ENCODE data around the gene TRIM2.
A peak's percentile ranks its signal among the peaks of the same experiment; 100 is the strongest.

The TRIM2 gene

DNA sequence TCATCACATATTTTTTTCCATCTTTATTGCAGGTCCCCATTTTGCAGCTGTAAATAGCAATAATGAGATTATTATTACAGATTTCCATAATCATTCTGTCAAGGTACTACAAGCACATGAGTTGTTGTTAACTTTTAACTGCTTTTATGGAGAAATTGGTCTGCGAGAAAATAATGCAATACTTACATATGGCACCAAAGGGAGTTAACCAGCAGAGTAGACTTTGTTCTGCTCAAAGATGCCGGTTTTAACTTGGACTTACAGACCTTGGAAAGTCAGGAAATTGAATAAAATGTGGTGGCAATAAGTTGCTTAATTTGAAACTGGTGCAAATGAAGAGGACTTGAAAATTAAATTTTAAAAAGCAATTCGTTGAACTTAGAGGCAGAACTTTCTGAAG is 119.8 kb downstream of the TRIM2 start:
- Histone ChIP-seq H2BK12ac (ENCODE audit: low read length) (no peak overlapping the region), H3K4me2 (ENCODE audit: insufficient read depth, low read length, poor library complexity, severe bottlenecking) (no peak overlapping the region), H4K8ac (ENCODE audit: low read depth, low read length) (no peak overlapping the region), H3K14ac (ENCODE audit: low read length) (no peak overlapping the region), H3K9ac (ENCODE audit: low read depth, low read length, poor library complexity) (no peak overlapping the region), H3K4me1 (ENCODE audit: control insufficient read depth in 2 of 2, insufficient read depth in 1 of 2, low read depth in 1 of 2, low read length in 2 of 2) (no peaks in the 10 kb centered on the region), H3K79me1 (ENCODE audit: low read depth, low read length) (no peaks in the 10 kb centered on the region), H2BK120ac (ENCODE audit: low read depth, low read length) (no peak overlapping the region), H2BK5ac (ENCODE audit: low read length) (no peak overlapping the region), H3K27ac (replicated peaks; ENCODE audit: low read length) (no peak overlapping the region), H4K91ac (ENCODE audit: low read depth, low read length, poor library complexity) (no peak overlapping the region), H2BK15ac (ENCODE audit: low read length) (no peak overlapping the region), H2AFZ (ENCODE audit: low read length) (no peak overlapping the region), H2AK5ac (ENCODE audit: low read depth, low read length) (no peak overlapping the region), H3K23ac (ENCODE audit: low read depth, low read length, poor library complexity) (no peak overlapping the region), H3K36me3 (replicated peaks in 1 of 2; ENCODE audit: control insufficient read depth in 2 of 2, insufficient read depth in 2 of 2, low read length in 2 of 2) (peaks cover 3 to 99% of the 10 kb centered on the region in 2 donors), H3K4me3 (ENCODE audit: low read length in 2 of 2) (no peak overlapping the region), H3K27me3 (ENCODE audit: control insufficient read depth in 3 of 3, insufficient read depth in 3 of 3, low read depth in 1 of 3, low read length in 3 of 3) (no peaks in the 10 kb centered on the region), H3K4ac (ENCODE audit: low read length) (no peak overlapping the region), H3K9me3 (replicated peaks in 1 of 2; ENCODE audit: control insufficient read depth in 2 of 2, insufficient read depth in 1 of 2, low read depth in 1 of 2, low read length in 2 of 2) (no peaks in the 10 kb centered on the region), H3K18ac (ENCODE audit: low read length) (no peak overlapping the region)
- no CpG with 5 or more reads among the region's 3 CpGs for WGBS, 2 donors (ENCODE audit: extremely low coverage in 2 of 2, insufficient read length in 2 of 2, insufficient replicate concordance in 1 of 2)
- no peak for DNase-seq (ENCODE audit: low spot score)

DNA sequence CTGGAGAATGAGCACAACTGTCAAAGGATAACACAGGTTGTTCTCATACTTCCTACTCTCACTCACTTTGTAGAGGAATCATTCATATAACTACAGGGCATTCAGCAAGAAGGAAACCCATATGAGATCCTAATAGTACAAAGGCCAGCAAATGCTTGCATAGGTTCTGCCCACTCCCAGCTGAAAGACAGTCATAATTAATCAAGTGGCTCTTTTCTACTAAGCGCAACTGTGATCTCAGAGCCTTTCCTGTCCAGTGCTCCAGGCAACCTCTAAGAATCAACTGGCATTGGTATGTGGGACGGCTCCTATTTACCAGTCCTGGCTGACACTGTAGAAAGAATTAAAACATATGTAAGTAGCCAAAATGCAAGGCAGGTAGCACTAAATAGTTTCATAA is 121.3 kb downstream of the TRIM2 start:
- Histone ChIP-seq H2AFZ (ENCODE audit: low read length) (no peak overlapping the region), H3K27ac (replicated peaks; ENCODE audit: low read length) (no peak overlapping the region), H3K23ac (ENCODE audit: low read depth, low read length, poor library complexity) (no peak overlapping the region), H4K91ac (ENCODE audit: low read depth, low read length, poor library complexity) (no peak overlapping the region), H2BK5ac (ENCODE audit: low read length) (no peak overlapping the region), H3K4me1 (ENCODE audit: control insufficient read depth in 2 of 2, insufficient read depth in 1 of 2, low read depth in 1 of 2, low read length in 2 of 2) (no peaks in the 10 kb centered on the region), H2BK120ac (ENCODE audit: low read depth, low read length) (no peak overlapping the region), H3K9me3 (replicated peaks in 1 of 2; ENCODE audit: control insufficient read depth in 2 of 2, insufficient read depth in 1 of 2, low read depth in 1 of 2, low read length in 2 of 2) (no peaks in the 10 kb centered on the region), H3K4me2 (ENCODE audit: insufficient read depth, low read length, poor library complexity, severe bottlenecking) (no peak overlapping the region), H3K4me3 (ENCODE audit: low read length in 2 of 2) (no peak overlapping the region), H3K18ac (ENCODE audit: low read length) (no peak overlapping the region), H3K27me3 (ENCODE audit: control insufficient read depth in 3 of 3, insufficient read depth in 3 of 3, low read depth in 1 of 3, low read length in 3 of 3) (no peaks in the 10 kb centered on the region), H3K9ac (ENCODE audit: low read depth, low read length, poor library complexity) (no peak overlapping the region), H3K79me1 (ENCODE audit: low read depth, low read length) (no peaks in the 10 kb centered on the region), H3K4ac (ENCODE audit: low read length) (no peak overlapping the region), H2BK12ac (ENCODE audit: low read length) (no peak overlapping the region), H2AK5ac (ENCODE audit: low read depth, low read length) (no peak overlapping the region), H4K8ac (ENCODE audit: low read depth, low read length) (no peak overlapping the region), H3K36me3 (replicated peaks in 1 of 2; ENCODE audit: control insufficient read depth in 2 of 2, insufficient read depth in 2 of 2, low read length in 2 of 2) (peaks cover 3 to 100% of the 10 kb centered on the region in 2 donors), H2BK15ac (ENCODE audit: low read length) (no peak overlapping the region), H3K14ac (ENCODE audit: low read length) (no peak overlapping the region)
- no CpG with 5 or more reads among the region's 2 CpGs for WGBS, 2 donors (ENCODE audit: extremely low coverage in 2 of 2, insufficient read length in 2 of 2, insufficient replicate concordance in 1 of 2)
- no peak for DNase-seq (ENCODE audit: low spot score)

DNA sequence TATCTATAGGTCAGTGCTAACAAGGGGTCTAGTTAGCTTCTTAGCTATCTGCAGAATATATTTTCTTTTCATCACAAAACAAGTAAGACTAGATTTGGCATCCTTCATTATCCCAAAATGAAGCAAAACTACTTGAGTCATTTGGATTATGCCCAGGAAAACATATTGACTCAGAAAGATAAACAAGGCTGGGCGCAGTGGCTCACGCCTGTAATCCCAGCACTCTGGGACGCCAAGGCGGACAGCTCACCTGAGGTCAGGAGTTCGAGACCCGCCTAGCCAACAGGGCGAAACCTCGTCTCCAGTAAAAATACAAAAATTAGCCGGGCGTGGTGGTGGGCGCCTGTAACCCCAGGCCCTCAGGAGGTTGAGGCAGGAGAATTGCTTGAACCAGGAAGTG is 122.3 kb downstream of the TRIM2 start:
- Histone ChIP-seq H3K36me3 (replicated peaks in 1 of 2; ENCODE audit: control insufficient read depth in 2 of 2, insufficient read depth in 2 of 2, low read length in 2 of 2) (peaks cover 2 to 100% of the 10 kb centered on the region in 2 donors), H3K79me1 (ENCODE audit: low read depth, low read length) (no peaks in the 10 kb centered on the region), H3K27me3 (ENCODE audit: control insufficient read depth in 3 of 3, insufficient read depth in 3 of 3, low read depth in 1 of 3, low read length in 3 of 3) (no peaks in the 10 kb centered on the region), H2BK5ac (ENCODE audit: low read length) (no peak overlapping the region), H3K27ac (replicated peaks; ENCODE audit: low read length) (no peak overlapping the region), H2BK120ac (ENCODE audit: low read depth, low read length) (no peak overlapping the region), H3K4me2 (ENCODE audit: insufficient read depth, low read length, poor library complexity, severe bottlenecking) (no peak overlapping the region), H3K18ac (ENCODE audit: low read length) (no peak overlapping the region), H4K91ac (ENCODE audit: low read depth, low read length, poor library complexity) (no peak overlapping the region), H2BK12ac (ENCODE audit: low read length) (no peak overlapping the region), H3K9ac (ENCODE audit: low read depth, low read length, poor library complexity) (no peak overlapping the region), H3K4me3 (ENCODE audit: low read length in 2 of 2) (no peak overlapping the region), H4K8ac (ENCODE audit: low read depth, low read length) (no peak overlapping the region), H3K14ac (ENCODE audit: low read length) (no peak overlapping the region), H2AK5ac (ENCODE audit: low read depth, low read length) (no peak overlapping the region), H3K23ac (ENCODE audit: low read depth, low read length, poor library complexity) (peak overlapping the region; percentile 32), H2BK15ac (ENCODE audit: low read length) (no peak overlapping the region), H2AFZ (ENCODE audit: low read length) (no peak overlapping the region), H3K4ac (ENCODE audit: low read length) (no peak overlapping the region), H3K4me1 (ENCODE audit: control insufficient read depth in 2 of 2, insufficient read depth in 1 of 2, low read depth in 1 of 2, low read length in 2 of 2) (no peaks in the 10 kb centered on the region), H3K9me3 (replicated peaks in 1 of 2; ENCODE audit: control insufficient read depth in 2 of 2, insufficient read depth in 1 of 2, low read depth in 1 of 2, low read length in 2 of 2) (no peaks in the 10 kb centered on the region)
- WGBS, 2 donors (ENCODE audit: extremely low coverage in 2 of 2, insufficient read length in 2 of 2, insufficient replicate concordance in 1 of 2) = no CpG with 5 or more reads among the region's 11 CpGs
- no peak for DNase-seq (ENCODE audit: low spot score)

DNA sequence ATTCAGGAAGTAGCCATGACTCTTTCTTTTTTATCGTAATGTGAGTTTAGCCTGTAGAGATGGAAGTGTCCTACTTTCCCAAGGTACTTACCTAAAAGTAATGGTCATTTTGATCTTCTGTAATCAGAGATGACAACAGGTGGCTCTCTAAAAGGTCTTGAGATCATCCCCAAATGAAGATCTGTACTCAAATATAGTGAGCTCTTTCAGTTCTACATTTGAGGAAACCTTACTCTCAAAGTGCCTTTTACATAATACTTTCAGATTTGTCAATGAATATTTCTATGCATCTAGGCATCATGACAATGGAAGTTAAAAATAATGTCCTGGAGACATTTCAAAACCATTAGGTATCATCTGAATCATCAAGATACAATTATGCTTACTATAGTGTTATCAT is 123.0 kb downstream of the TRIM2 start:
- Histone ChIP-seq H2BK120ac (ENCODE audit: low read depth, low read length) (no peak overlapping the region), H4K8ac (ENCODE audit: low read depth, low read length) (no peak overlapping the region), H3K4me1 (ENCODE audit: control insufficient read depth in 2 of 2, insufficient read depth in 1 of 2, low read depth in 1 of 2, low read length in 2 of 2) (no peaks in the 10 kb centered on the region), H2BK12ac (ENCODE audit: low read length) (no peak overlapping the region), H3K79me1 (ENCODE audit: low read depth, low read length) (no peaks in the 10 kb centered on the region), H4K91ac (ENCODE audit: low read depth, low read length, poor library complexity) (no peak overlapping the region), H2AFZ (ENCODE audit: low read length) (no peak overlapping the region), H2AK5ac (ENCODE audit: low read depth, low read length) (no peak overlapping the region), H2BK5ac (ENCODE audit: low read length) (no peak overlapping the region), H3K4me2 (ENCODE audit: insufficient read depth, low read length, poor library complexity, severe bottlenecking) (no peak overlapping the region), H3K27me3 (ENCODE audit: control insufficient read depth in 3 of 3, insufficient read depth in 3 of 3, low read depth in 1 of 3, low read length in 3 of 3) (no peaks in the 10 kb centered on the region), H3K23ac (ENCODE audit: low read depth, low read length, poor library complexity) (no peak overlapping the region), H3K14ac (ENCODE audit: low read length) (no peak overlapping the region), H2BK15ac (ENCODE audit: low read length) (no peak overlapping the region), H3K27ac (replicated peaks; ENCODE audit: low read length) (no peak overlapping the region), H3K4ac (ENCODE audit: low read length) (no peak overlapping the region), H3K36me3 (replicated peaks in 1 of 2; ENCODE audit: control insufficient read depth in 2 of 2, insufficient read depth in 2 of 2, low read length in 2 of 2) (peaks cover 2 to 100% of the 10 kb centered on the region in 2 donors), H3K9me3 (replicated peaks in 1 of 2; ENCODE audit: control insufficient read depth in 2 of 2, insufficient read depth in 1 of 2, low read depth in 1 of 2, low read length in 2 of 2) (no peaks in the 10 kb centered on the region), H3K9ac (ENCODE audit: low read depth, low read length, poor library complexity) (no peak overlapping the region), H3K18ac (ENCODE audit: low read length) (no peak overlapping the region), H3K4me3 (ENCODE audit: low read length in 2 of 2) (no peak overlapping the region)
- WGBS, 2 donors (ENCODE audit: extremely low coverage in 2 of 2, insufficient read length in 2 of 2, insufficient replicate concordance in 1 of 2) = no CpG with 5 or more reads among the region's 1 CpG
- no peak for DNase-seq (ENCODE audit: low spot score)
